Inflammatory macrophage treated with lipopolysaccharide for 4 hours (primary cell): Measurements from ENCODE around the gene YIPF1.
A peak's percentile ranks its signal among the peaks of the same experiment; 100 is the strongest.

Experiments
- DNase-seq: peaks from one replicate; pipeline ENCODE4 v3.0.0-alpha.2; 2020

YIPF1 gene

DNA sequence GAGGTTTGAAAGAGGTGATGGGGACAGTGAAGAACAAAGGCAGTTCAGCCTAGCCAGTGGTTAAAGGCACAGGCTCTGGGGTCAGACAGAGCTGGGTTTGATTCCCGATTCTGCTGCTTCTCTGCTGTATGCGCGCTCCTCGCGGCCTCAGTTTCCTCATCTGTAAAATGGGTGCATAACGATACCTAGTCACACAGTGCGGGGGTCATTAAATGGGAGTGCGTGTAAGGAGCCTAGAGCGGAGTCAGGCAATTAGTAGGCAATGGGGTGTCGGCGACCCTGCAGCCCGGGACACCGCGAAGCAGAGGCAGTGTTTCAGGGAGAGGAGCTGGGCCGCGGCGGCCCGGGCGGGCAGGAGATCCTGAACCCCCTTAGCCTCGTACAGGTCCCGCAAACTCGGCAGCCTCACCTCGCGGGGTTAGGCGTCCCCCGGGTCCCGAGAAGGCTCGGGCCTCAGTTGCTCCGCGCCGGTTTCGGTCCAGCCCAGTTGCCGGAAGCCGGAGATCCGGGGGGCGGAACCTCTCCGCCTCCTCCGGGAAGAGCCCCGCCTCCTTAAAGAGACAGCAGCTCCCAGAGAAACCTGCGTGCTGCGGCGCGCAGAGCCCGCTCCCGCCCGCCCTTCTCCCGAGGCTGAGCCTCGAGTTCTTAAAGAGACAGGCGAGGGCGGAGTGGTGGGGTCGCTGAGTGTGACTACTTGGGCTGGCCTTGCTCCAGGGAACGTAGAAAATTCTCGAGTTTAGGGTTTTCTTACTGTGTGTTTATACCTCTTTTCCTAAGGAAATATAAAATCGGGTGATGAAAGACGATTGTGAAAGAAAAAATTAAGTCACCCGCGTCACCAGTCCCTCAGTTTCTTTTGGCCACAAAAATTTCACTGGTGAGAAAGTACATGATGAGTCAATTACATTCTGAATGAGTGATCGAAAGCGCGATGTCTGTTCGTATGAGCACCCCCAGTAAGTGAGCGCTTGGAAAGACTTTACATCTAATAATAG, at the start of gene YIPF1:
YIPF1 (minus strand) TSS at position 494 of the 995 bp plus-strand sequence. CDS start 860 bp downstream, outside the sequence.
- peak; percentile 94 for DNase-seq

DNA sequence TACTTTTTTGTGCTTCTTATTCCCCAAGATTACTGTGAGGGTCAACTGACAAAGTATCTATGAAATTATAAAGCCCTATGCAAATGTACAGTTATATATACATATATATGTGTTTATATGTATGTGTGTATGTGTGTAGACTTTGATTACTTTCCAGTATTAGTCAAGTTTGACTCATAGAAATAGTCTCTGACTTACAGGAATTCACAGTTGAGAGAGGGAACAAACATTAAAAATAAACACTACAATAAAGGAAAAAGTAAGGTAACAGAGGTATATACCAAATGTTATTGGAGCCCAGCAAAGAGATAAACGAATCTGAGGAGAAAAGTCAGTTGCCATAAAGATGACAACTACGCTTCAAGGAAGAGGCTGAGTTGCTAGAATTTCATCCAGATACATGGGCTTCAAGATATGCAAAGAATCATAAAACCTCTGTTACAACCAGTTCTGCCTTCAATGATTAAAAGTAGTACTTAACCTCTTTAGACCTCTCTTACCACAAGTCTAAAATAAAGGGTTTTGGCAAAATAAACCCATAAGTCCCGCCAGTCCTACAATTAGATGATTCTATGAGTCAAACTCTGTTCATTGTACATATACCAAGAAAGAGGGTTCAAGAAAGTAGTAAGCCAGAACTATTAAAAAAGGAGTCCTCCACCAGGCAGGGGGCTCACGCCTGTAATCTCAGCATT, 48.7 kb upstream of the YIPF1 start:
- DNase-seq, result no peak

DNA sequence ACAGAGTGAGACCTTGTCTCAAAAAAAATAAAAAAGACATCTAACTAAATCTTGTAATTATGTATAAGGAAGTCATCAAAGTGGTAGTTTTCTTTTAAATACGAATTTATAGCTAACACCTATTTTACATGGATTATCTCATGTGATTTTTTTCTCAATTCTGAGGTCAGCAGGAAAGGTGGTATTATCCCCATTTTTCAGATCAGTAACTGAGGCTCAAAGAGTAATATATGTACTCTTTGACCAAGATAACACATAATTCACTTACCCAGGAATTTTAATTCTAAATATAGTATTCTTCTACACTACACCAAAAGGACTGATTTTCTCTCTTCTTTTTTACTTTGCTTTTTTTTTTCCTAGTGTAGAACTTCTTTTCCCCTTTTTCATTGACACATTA, 46.8 kb upstream of the YIPF1 start:
- DNase-seq, result no peak

DNA sequence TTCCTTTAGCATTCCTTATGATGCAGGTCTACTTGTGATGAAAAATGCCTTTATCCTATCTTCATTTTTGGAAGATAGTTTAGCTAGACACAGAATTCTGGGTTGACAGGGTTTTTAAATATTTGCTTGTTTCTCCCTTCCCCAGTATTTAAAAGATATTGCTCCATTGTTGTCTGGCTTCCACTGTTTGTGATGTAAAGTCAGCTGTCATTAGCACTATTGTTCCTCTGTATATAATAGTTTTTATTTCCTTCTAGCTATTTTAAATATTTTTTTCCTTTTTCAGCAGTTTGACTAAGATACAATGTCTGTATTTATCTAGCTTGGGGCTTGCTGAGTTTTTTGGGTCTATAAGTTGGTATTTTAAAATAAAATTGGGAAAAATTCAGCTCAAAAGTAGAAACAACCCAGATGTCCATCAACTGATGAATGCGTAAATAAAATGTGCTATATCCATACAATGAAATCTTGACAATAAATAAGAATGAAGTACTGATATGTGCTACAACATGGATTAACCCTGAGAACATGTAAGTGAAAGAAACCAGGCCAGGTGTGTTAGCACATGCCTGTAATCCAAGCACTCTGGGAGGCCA, 44.7 kb upstream of the YIPF1 start:
- no peak for DNase-seq

DNA sequence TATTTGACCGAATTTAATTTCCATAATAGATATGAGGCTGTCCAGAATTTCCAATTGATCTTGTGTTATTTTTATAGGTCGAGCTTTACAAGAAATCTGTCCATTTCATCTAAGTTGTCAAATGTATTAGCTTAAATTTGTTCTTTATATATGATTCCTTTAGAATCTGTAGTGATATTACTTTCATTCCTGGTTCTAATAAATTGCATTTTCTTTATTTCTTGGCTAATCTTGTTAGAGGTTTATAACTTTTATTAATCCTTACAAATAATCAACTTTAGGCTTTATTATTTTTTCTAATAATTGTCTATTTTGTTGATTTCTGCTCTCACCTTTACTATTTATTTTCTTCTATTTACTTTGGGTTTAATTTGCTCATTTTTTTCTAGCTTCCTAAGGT, 41.9 kb upstream of the YIPF1 start:
- DNase-seq, result no peak

DNA sequence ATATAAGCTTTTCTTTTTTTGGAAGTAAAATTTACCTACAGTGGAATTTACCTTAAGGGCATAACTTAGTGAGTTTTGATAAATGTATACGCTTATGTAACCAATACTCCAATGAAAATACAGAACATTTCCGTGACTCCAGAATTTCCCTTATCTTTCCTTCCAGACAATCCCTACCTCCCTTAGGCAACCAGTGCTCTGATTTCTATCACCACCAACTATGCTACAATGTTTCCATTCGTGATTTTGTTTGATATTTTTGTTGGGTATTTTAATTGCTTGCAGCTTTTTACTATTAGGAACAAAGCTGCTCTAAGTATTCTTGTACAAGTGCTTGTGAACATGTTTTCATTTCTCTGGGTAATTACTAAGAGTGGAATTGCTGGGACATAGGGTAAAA, 41.3 kb upstream of the YIPF1 start:
- no peak for DNase-seq

DNA sequence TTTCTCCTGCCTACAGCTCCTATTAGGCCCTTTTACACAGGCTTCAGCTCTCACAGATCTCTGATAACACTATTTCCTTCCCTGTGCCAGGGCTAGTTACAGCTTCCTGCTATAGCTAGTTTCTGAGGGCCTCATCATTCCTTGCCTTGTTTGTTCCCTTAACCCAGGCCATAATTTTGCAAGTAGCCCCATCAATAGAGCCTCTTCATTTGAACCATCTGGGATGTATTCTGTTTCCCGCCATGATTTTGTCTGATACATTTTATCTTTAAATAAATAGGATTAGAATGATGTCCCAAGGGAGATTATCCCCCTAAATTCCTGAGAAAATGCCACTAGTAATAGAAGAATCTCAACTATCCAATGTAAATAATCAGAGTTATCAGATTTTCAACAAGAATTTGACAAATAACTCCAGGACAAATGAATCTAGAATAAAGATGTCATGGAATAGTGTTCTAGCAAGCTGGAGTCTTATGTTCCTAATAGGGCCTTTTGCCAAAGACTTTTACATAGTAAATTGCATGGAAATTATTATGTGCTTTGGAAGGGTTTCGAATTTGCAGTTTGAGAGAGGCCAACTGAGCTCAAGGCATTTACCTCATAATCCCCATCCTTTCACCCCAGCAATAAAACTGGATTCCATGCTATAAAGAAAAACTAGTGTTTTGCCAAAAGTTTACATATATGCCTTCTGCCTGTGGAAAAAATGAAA, 39.8 kb upstream of the YIPF1 start:
- DNase-seq, result no peak

DNA sequence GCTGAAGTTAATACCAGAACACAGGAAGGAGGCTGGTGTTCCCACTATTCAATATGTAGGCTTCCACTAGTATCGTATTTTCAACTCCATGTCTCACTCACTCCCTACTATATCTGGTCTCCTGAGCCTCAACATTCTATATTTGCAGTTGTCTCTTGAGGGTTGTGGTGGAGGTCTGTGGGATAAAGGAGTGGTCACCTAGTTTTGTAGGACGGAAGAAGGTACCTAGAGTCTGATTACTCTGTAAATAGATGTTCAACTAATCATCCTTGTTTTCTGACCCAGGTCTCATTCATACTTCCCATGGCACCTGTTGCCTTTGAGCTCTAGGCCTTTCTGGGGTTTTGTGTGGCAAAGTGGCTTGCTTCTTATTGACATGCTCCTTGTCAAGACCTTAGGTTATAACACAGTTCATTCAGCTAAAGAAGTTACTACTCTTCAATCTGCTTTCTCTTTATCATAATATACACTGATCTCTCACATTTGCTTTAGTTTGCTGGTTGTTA, 37.8 kb upstream of the YIPF1 start:
- DNase-seq, result no peak

DNA sequence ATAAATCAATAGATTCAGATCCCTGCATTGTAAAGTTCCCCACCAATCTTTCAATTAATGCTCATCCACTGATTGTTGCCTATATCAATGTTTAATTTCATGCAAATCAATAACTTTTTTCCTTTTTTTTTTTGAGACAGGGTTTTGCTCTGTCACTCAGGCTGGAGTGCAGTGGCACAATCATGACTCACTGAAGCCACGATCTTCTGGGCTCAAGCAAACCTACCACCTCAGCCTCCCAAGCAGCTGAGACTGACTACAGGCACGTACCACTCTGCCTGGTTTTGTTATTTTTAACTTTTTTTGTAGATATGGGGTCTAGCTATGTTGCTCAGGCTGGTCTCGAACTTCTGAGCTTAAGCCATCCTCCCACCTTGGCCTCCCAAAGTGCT, 30.1 kb upstream of the YIPF1 start:
- no peak for DNase-seq

DNA sequence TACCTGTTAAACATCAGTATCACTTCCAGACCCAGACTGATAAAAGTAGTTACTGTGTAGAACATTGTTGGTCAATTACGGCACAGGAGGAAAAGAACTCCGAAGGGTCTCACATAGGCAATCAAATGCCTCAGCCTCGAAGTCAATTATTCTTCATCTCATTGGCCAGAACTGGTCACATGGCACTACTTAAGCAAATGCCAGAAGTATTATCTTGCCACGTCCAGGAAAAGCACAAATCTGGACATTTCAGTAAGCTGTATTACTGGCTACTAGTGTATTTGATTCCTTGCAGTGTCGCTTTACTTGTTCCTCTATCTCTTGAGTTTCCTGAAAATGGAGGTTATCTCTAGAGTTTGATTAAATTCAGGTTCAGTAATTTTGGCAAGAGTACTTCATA, 28.7 kb upstream of the YIPF1 start:
- DNase-seq, result no peak

DNA sequence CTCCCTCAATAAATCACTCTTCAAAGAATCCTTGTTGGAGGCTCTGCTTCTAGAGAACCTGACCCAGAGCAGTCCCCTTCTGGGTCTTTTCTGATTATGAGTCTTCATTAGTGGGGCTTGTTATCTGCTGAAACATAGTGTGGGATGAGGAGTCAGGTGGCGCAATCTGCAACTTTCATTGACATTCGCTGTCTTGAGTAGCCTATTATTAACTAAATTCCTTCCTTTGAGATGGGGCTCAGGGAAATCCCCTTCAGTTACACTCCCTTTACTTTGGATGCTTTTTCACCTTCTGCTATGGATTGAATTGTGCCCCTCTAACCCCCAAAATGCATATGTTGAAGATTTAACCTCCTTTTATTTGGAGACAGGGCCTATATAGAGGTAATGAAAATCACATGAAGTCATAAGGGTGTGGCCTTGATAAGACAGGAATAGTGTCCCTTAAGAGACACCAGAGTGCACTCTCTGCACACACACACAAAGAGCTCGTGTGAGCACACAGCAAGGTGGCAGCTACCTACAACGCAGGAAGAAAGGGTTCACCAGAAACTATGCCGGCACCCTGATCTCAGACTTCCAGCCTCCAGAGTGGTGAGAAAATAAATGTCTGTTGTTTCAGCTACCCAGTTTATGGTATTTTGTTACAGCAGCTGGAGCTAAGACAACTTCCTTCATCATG, 23.9 kb upstream of the YIPF1 start:
- no peak for DNase-seq

DNA sequence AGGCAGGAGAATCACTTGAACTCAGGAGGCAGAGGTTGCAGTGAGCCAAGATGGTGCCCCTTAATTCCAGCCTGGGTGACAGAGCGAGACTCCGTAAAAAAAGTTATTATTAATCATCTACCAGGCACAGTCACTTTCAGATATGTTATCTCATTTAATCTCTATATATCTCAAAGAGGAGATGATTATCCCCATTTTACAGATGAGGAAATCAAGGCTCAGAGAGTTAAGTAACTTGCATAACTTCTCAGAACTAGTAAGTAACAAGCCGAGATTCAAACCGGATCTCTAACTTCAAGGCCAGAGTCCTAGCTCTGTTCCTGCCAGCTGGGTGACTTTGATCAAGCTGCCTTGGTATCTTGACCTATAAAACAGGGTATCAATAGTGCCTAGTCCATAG, 21.8 kb upstream of the YIPF1 start:
- no peak for DNase-seq

DNA sequence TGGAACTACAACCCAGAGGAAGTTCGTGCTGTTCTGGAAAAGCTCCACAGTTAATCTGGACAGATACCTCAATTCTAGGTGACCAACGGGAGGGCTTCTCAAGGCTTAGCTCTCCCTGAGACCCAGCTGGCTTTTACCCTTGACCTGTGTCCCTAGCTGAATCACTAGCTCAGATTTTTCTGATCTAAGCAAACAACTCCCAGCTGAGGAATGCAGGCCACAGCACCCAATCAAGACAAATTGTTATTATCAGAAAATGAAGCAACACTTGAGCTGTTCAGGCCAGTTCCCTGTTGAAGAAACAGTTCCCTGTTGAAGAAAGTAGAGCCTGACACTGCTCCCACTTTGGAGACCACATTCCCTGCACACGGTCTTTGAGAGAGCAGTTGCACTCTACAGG, 20.3 kb upstream of the YIPF1 start:
- DNase-seq, result no peak

DNA sequence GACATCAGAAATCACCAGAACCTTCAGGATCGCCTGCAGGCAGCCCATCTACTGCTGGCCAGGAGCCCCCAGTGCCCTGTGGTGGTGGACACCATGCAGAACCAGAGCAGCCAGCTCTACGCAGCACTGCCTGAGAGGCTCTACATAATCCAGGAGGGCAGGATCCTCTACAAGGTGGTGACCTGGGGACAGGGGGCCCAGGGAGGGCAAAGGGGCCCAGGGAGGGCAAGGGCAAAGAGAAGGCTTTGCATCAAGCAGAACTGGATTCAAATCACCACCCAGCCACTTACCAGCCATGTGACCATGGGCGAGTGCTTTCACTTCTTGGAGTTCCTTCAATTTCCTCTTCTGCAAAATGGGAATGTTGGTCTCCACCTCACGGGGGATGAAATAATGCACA, 16.5 kb upstream of the YIPF1 start:
- DNase-seq, result peak; percentile 10

DNA sequence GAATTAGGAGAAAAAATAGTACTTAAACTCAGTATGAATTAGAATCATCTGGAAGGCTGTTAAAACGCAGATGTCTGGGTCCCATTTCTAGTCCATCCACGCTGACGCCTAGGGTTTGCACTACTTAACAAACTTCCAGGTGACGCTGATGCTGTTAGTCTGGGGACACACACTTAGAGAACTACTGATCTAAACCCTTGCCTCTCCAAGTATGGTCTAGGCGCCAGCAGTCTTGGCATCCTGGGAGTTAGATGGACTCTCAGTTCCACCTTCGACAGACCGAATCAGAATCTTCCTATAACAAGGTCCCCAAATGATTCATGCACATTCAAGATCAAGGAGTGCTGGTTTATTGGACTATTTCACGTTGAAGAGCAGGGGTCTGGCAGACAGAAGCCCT, 15.9 kb upstream of the YIPF1 start:
- DNase-seq, result no peak

DNA sequence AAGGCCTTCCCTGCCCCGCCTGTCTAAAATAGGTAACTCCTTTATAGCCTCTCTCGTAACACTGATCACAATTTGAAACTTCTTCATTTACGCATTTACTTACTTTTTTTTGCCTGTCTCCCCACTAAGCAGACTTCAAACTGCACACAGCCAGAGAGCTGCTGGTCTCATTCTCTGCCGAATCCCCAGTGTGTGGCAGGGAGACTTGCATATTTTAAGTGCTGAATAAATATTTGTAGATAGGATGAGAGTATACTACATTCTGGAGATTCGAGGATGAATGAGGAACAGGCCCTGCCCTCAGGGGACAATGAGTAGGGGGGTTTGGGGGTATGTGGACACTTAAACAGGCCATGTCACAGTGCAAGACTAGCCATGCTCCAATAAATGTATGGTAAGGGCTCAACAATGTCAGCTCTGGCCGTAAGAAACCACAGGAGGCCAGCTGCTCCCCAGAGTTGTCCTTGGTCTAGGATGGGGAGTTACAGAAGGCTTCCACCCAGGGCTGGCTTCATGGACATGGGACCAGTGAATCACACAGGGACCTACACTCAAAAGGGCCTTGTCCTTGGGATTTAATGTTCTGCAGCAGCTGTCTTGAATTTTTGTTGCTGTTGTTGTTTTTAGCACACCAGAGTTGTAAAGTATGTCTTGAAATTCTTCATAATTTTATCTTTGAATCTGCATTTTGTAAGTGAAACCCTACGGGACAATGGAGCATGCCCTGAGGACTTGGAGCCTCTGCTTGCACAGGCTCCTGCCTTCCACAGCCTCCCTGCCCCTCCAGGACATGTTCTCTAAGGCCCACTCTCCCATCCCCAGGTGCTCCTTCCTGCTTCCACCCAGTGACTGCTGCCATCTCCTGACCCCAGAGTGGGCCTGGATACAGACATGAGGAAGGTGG, 12.9 kb upstream of the YIPF1 start:
- DNase-seq, result no peak

DNA sequence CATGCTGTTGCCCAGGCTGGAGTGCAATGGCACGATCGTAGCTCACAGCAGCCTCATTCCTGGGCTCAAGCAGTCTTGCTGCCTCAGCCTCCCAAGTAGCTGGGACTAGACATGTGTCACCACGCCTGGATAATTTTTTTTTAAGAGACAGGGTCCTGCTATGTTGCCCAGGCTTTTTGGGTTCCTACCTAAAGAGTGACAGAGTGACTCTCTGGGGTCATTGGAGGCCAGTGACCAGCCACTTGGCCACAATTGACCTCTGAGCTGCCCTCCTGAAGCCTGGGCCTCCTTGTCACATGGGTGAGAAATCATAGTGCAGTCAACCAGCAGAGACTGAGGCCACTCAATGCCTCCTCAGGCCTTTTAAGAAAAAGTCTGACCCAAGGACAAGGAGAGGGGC, 10.1 kb upstream of the YIPF1 start:
- DNase-seq, result no peak

DNA sequence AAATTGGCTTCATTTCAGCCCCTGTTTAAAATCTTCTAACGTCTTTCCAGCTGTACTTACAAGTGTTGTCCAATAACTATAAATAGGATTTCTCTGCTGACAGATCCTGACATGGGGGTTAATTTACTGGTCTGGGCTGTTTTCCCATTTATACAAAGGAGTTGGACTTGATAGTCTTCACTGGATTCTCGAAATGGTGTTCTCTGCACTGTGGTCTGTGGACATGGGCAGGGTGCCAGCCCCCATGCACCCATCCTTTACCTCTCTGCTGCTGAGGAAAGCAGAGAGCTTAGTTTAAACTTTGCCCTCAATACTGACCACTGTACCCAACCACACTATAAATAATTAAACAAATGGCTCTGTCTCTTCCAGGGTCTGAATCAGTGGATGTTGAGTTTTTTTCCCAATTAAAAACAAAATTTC, 9.6 kb upstream of the YIPF1 start:
- DNase-seq, result no peak

DNA sequence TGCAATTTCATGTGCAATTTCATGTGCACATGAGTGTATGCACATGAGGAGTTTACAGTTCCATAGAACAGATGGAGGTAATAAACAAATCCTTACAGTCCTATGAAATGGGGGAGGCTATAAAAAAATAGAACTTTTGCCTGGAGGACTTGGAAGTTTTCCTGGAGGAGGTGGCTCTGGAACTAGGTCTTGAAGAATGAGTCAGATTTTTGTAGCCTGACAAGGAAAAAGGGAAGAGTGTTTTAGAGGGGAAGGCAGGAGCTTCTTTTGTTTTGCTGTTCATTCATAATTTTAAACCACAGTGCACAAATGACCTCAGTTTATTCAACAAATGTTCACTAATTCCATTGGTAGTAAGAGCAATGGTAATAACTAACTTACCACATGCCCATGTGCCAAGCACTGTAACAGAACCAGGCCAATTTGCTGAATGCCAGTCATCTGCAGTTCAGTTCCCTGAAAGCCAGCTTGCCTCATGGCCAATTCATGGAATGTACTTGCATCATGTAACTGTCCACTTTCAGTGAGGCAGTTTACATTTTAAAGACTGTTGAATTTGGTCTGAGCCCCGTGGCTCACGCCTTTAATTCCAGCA, 7.1 kb upstream of the YIPF1 start:
- peak; percentile 69 for DNase-seq

DNA sequence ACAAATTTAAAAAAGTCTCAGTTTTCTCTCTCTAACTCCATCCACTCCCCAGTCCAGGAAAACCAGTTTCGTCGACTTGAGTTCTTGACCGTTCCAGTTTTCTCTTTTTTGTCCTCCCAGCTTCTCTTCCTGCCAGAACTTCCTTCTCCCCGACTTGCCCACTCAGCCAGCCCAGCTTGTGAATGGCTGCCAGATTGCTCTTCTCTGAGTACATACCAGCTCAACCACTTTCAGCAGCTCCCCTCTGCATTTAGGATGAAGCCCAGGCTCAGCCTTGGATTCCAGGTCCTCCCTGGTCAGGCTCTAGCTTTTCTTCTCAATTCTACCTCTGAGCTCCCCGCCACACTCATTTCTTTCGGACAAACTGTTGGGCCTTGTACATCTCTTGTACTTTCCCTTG, 5.8 kb upstream of the YIPF1 start:
- DNase-seq, result no peak

DNA sequence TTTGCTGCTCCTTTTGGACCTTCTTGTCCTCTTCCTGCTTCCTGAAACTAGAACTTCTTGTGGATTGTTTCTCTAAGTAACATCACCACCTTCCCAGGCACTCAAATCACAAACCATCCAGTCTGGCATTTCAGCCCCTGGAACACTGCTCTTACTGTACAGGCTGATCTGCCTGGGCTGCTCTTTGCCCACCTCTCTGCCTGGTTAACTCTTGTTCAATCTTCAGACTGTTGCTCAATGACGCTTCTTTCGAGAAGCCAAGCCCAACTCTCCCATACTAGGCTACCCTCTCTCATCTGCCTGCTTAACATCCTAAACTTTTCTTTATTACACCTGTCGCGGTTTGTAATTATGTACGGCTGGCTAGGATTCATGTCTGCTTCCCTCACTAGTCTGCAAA, 5.0 kb upstream of the YIPF1 start:
- no peak for DNase-seq
